BLaER1 (cell line): ENCODE measurements around the gene TRIM68.

Source experiments
- H3K27ac ChIP-seq: shearing (Covaris generic); formaldehyde crosslinking; 2 replicates; pipeline ENCODE4 v1.8.1; 2022
- H3K27me3 ChIP-seq: shearing (Covaris generic); formaldehyde crosslinking; 2 replicates; pipeline ENCODE4 v1.8.1; 2022
- H3K36me3 ChIP-seq: shearing (Covaris generic); formaldehyde crosslinking; 2 replicates; pipeline ENCODE4 v1.8.1; 2022
- H3K4me1 ChIP-seq: shearing (Covaris generic); formaldehyde crosslinking; 2 replicates; pipeline ENCODE4 v1.8.1; 2022
- H3K4me2 ChIP-seq: shearing (Covaris generic); formaldehyde crosslinking; 2 replicates; pipeline ENCODE4 v1.8.1; 2022
- H3K4me3 ChIP-seq: shearing (Covaris generic); formaldehyde crosslinking; 2 replicates; pipeline ENCODE4 v1.8.1; 2022
- H3K9ac ChIP-seq: shearing (Covaris generic); formaldehyde crosslinking; 2 replicates; pipeline ENCODE4 v1.8.1; 2022
- H3K9me3 ChIP-seq: shearing (Covaris generic); formaldehyde crosslinking; 2 replicates; pipeline ENCODE4 v1.8.1; 2022
- H4K20me1 ChIP-seq: shearing (Covaris generic); formaldehyde crosslinking; 2 replicates; pipeline ENCODE4 v1.8.1; 2022
- Cebpa-rat ChIP-seq: shearing (Covaris generic); IDR thresholded peaks from 2 replicates; pipeline ENCODE4 v1.8.1; 2022

TRIM68 gene

GRCh38 chr11:4607096-4607495 is 935 bp downstream of the TRIM68 start:
- no peak overlapping the region for H3K27ac ChIP-seq
- H3K27me3 ChIP-seq: no peaks in the 10 kb centered on the region
- peaks cover 32% of the 10 kb centered on the region for H3K36me3 ChIP-seq
- H4K20me1 ChIP-seq: no peaks in the 10 kb centered on the region
- H3K4me2 ChIP-seq: peak overlapping the region; percentile 85
- H3K9ac ChIP-seq: peak overlapping the region; percentile 85
- TF ChIP-seq Cebpa-rat: no peak
- H3K9me3 ChIP-seq: no peaks in the 10 kb centered on the region
- H3K4me3 ChIP-seq: peak overlapping the region; percentile 86
- H3K4me1 ChIP-seq: peaks cover 18% of the 10 kb centered on the region

GRCh38 chr11:4606231-4607015 is 1.6 kb downstream of the TRIM68 start:
- H4K20me1 ChIP-seq: no peaks in the 10 kb centered on the region
- no peak overlapping the region for H3K27ac ChIP-seq
- H3K36me3 ChIP-seq: peaks cover 39% of the 10 kb centered on the region
- peak overlapping the region; percentile 85 for H3K4me2 ChIP-seq
- H3K4me3 ChIP-seq: no peak overlapping the region
- H3K4me1 ChIP-seq: peaks cover 18% of the 10 kb centered on the region
- no peak for TF ChIP-seq Cebpa-rat
- no peaks in the 10 kb centered on the region for H3K9me3 ChIP-seq
- no peak overlapping the region for H3K9ac ChIP-seq
- H3K27me3 ChIP-seq: no peaks in the 10 kb centered on the region

GRCh38 chr11:4605057-4605456 is 3.0 kb downstream of the TRIM68 start:
- Histone ChIP-seq H3K27me3 (no peaks in the 10 kb centered on the region), H4K20me1 (no peaks in the 10 kb centered on the region), H3K36me3 (peaks cover 53% of the 10 kb centered on the region), H3K9ac (no peak overlapping the region), H3K27ac (no peak overlapping the region), H3K4me3 (no peak overlapping the region), H3K4me1 (peaks cover 12% of the 10 kb centered on the region), H3K9me3 (no peaks in the 10 kb centered on the region), H3K4me2 (no peak overlapping the region)
- no peak for TF ChIP-seq Cebpa-rat

- no peak within 1 kb of the TSS for H3K4me2 ChIP-seq
Measured at GRCh38 chr11:4593739-4594138, 14.3 kb downstream of the TRIM68 start, which contains the start of gene OR52I1. OR52I1 (plus strand) TSS chr11:4594039; CDS start chr11:4594039, 0 bp downstream.

GRCh38 chr11:4589017-4589416 is 19.0 kb downstream of the TRIM68 start:
- no peak overlapping the region for H3K9ac ChIP-seq
- no peak overlapping the region for H3K27ac ChIP-seq
- TF ChIP-seq Cebpa-rat: no peak
- H4K20me1 ChIP-seq: no peaks in the 10 kb centered on the region
- H3K4me3 ChIP-seq: no peak overlapping the region
- H3K36me3 ChIP-seq: no peaks in the 10 kb centered on the region
- H3K4me2 ChIP-seq: no peak overlapping the region
- H3K27me3 ChIP-seq: no peaks in the 10 kb centered on the region
- H3K9me3 ChIP-seq: no peaks in the 10 kb centered on the region
- no peaks in the 10 kb centered on the region for H3K4me1 ChIP-seq

More at GRCh38 chr11:4593739-4594138, 14.3 kb downstream of the TRIM68 start, which contains the start of gene OR52I1:
- Histone ChIP-seq H3K27ac (no peak within 1 kb of the TSS), H3K27me3 (no peaks in the 10 kb centered on the region), H3K9me3 (no peaks in the 10 kb centered on the region), H3K4me1 (no peaks in the 10 kb centered on the region), H4K20me1 (no peaks in the 10 kb centered on the region), H3K4me3 (no peak within 1 kb of the TSS), H3K9ac (no peak within 1 kb of the TSS), H3K36me3 (peaks cover 16% of the 10 kb centered on the region)
- TF ChIP-seq Cebpa-rat: no peak

GRCh38 chr11:4581443-4581842 is 26.6 kb downstream of the TRIM68 start, which contains the start of gene OR52I2:
OR52I2 (plus strand) TSS chr11:4581743.
- Histone ChIP-seq H3K27me3 (no peaks in the 10 kb centered on the region), H4K20me1 (no peaks in the 10 kb centered on the region), H3K9ac (no peak within 1 kb of the TSS), H3K4me3 (no peak within 1 kb of the TSS), H3K4me2 (no peak within 1 kb of the TSS), H3K9me3 (no peaks in the 10 kb centered on the region), H3K36me3 (no peaks in the 10 kb centered on the region), H3K4me1 (no peaks in the 10 kb centered on the region), H3K27ac (no peak within 1 kb of the TSS)
- TF ChIP-seq Cebpa-rat: no peak

- no peaks in the 10 kb centered on the region for H3K9me3 ChIP-seq
- H3K36me3 ChIP-seq: no peaks in the 10 kb centered on the region
- H3K27me3 ChIP-seq: no peaks in the 10 kb centered on the region
- H3K4me2 ChIP-seq: no peak overlapping the region
- no peak for TF ChIP-seq Cebpa-rat
- H3K4me1 ChIP-seq: peaks cover 11% of the 10 kb centered on the region
- no peak overlapping the region for H3K27ac ChIP-seq
- no peak overlapping the region for H3K4me3 ChIP-seq
- no peaks in the 10 kb centered on the region for H4K20me1 ChIP-seq
- H3K9ac ChIP-seq: no peak overlapping the region
Measured at GRCh38 chr11:4580124-4580523, 27.9 kb downstream of the TRIM68 start.

GRCh38 chr11:4578624-4579023 is 29.4 kb downstream of the TRIM68 start:
- peaks cover 11% of the 10 kb centered on the region for H3K4me1 ChIP-seq
- no peaks in the 10 kb centered on the region for H4K20me1 ChIP-seq
- no peaks in the 10 kb centered on the region for H3K27me3 ChIP-seq
- H3K36me3 ChIP-seq: no peaks in the 10 kb centered on the region
- no peak overlapping the region for H3K27ac ChIP-seq
- no peak for TF ChIP-seq Cebpa-rat
- no peak overlapping the region for H3K4me2 ChIP-seq
- no peak overlapping the region for H3K9ac ChIP-seq
- no peak overlapping the region for H3K4me3 ChIP-seq
- H3K9me3 ChIP-seq: no peaks in the 10 kb centered on the region

GRCh38 chr11:4577761-4578160 is 30.3 kb downstream of the TRIM68 start:
- TF ChIP-seq Cebpa-rat: no peak

GRCh38 chr11:4576880-4577279 is 31.2 kb downstream of the TRIM68 start:
- no peak overlapping the region for H3K9ac ChIP-seq
- H3K27ac ChIP-seq: no peak overlapping the region
- H3K4me2 ChIP-seq: no peak overlapping the region
- H3K4me3 ChIP-seq: no peak overlapping the region
- H3K4me1 ChIP-seq: peaks cover 11% of the 10 kb centered on the region
- no peak for TF ChIP-seq Cebpa-rat
- H3K27me3 ChIP-seq: no peaks in the 10 kb centered on the region
- H4K20me1 ChIP-seq: no peaks in the 10 kb centered on the region
- no peaks in the 10 kb centered on the region for H3K9me3 ChIP-seq
- H3K36me3 ChIP-seq: no peaks in the 10 kb centered on the region

More at GRCh38 chr11:4577761-4578160, 30.3 kb downstream of the TRIM68 start:
- H3K4me1 ChIP-seq: peaks cover 11% of the 10 kb centered on the region
- H4K20me1 ChIP-seq: no peaks in the 10 kb centered on the region
- H3K27ac ChIP-seq: no peak overlapping the region
- H3K4me3 ChIP-seq: no peak overlapping the region
- H3K36me3 ChIP-seq: no peaks in the 10 kb centered on the region
- H3K9ac ChIP-seq: no peak overlapping the region
- no peak overlapping the region for H3K4me2 ChIP-seq
- no peaks in the 10 kb centered on the region for H3K9me3 ChIP-seq
- no peaks in the 10 kb centered on the region for H3K27me3 ChIP-seq
